HG03457 (cell line): Measurements from ENCODE around the gene SSU72.

Source experiments
- ATAC-seq: cut with Tn5 transposase; IDR thresholded peaks from one replicate; pipeline ENCODE4 v1.9.1; 2021; ENCODE audit warnings: moderate number of reproducible peaks; ENCODE audit not compliant: unreplicated experiment

SSU72 gene

GRCh38 chr1:1612104-1612400 is 37.4 kb upstream of the SSU72 start:
- no peak for ATAC-seq

- no peak for ATAC-seq
Observed at GRCh38 chr1:1610796-1611195, 36.1 kb upstream of the SSU72 start.

GRCh38 chr1:1609822-1610485 is 35.3 kb upstream of the SSU72 start:
- no peak for ATAC-seq

- ATAC-seq = no peak
Observed at GRCh38 chr1:1606232-1606631, 31.6 kb upstream of the SSU72 start.

- no peak for ATAC-seq
Observed at GRCh38 chr1:1605724-1606123, 31.1 kb upstream of the SSU72 start.

GRCh38 chr1:1605034-1605591 is 30.4 kb upstream of the SSU72 start:
- no peak for ATAC-seq

- no peak for ATAC-seq
Observed at GRCh38 chr1:1604374-1605033, 29.8 kb upstream of the SSU72 start.

GRCh38 chr1:1603671-1604373 is 29.2 kb upstream of the SSU72 start:
- no peak for ATAC-seq

GRCh38 chr1:1602968-1603506 is 28.4 kb upstream of the SSU72 start:
- ATAC-seq = no peak

GRCh38 chr1:1602304-1602967 is 27.8 kb upstream of the SSU72 start:
- ATAC-seq = no peak

- ATAC-seq = no peak
Observed at GRCh38 chr1:1601564-1602303, 27.1 kb upstream of the SSU72 start.

GRCh38 chr1:1600861-1601563 is 26.3 kb upstream of the SSU72 start:
- ATAC-seq = no peak

GRCh38 chr1:1599935-1600860 is 25.5 kb upstream of the SSU72 start, which contains the start of gene FNDC10:
TSS of gene FNDC10 (minus strand) at chr1:1600135. CDS start at chr1:1600015, 120 bp downstream.
- no peak for ATAC-seq

GRCh38 chr1:1599030-1599934 is 24.6 kb upstream of the SSU72 start:
- no peak for ATAC-seq

- no peak for ATAC-seq
Observed at GRCh38 chr1:1598720-1599029, 24.0 kb upstream of the SSU72 start.

- ATAC-seq = no peak
Observed at GRCh38 chr1:1598051-1598719, 23.5 kb upstream of the SSU72 start.

- ATAC-seq = no peak
Observed at GRCh38 chr1:1597275-1597930, 22.7 kb upstream of the SSU72 start.
